Measurements from ENCODE around the gene PACRG. TPM values are rescaled to one million over a fixed set of nuclear protein-coding genes. Genes with fewer than 3 reads are reported as not detected.
A peak's percentile ranks its signal among the peaks of the same experiment; 100 is the strongest.

The PACRG gene
- total RNA-seq, 1 donor from 2014 or later, result 2.4 TPM

DNA sequence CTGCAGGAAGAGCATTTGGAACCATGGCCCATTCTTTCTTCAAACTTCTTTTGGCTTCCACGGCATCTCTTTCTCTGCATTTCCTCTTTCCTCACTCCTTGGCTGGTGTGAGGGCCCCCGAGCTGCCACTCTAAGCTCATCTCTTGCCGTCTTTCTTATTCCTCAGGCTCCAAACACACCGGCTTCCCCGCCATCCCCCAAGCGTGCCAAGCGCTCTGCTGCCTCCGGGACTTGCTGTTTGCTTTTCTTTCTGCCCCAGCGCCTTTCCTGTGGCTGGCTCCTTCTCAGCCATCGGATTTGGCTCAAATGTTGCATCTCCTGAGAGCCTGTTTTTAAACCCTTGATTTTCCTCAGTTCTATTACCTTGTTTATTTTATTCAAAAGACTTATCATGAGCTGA, 172.7 kb downstream of the PACRG start:
- Mint-ChIP-seq H3K4me3 (ENCODE audit: low read depth) (no peak overlapping the region), H3K27me3 (peaks cover 25% of the 10 kb centered on the region), H3K9me3 (ENCODE audit: low read depth) (no peaks in the 10 kb centered on the region), H3K4me1 (ENCODE audit: low read depth) (peaks cover 5% of the 10 kb centered on the region), H3K36me3 (ENCODE audit: insufficient read depth) (no peaks in the 10 kb centered on the region), H3K27ac (no peak overlapping the region)
- DNase-seq (ENCODE audit: low spot score, unreplicated experiment), result no peak
- TF ChIP-seq, protein P1, sequence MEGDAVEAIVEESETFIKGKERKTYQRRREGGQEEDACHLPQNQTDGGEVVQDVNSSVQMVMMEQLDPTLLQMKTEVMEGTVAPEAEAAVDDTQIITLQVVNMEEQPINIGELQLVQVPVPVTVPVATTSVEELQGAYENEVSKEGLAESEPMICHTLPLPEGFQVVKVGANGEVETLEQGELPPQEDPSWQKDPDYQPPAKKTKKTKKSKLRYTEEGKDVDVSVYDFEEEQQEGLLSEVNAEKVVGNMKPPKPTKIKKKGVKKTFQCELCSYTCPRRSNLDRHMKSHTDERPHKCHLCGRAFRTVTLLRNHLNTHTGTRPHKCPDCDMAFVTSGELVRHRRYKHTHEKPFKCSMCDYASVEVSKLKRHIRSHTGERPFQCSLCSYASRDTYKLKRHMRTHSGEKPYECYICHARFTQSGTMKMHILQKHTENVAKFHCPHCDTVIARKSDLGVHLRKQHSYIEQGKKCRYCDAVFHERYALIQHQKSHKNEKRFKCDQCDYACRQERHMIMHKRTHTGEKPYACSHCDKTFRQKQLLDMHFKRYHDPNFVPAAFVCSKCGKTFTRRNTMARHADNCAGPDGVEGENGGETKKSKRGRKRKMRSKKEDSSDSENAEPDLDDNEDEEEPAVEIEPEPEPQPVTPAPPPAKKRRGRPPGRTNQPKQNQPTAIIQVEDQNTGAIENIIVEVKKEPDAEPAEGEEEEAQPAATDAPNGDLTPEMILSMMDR (IDR thresholded peaks at IDR 0.05; ENCODE audit: unreplicated experiment), result no peak

DNA sequence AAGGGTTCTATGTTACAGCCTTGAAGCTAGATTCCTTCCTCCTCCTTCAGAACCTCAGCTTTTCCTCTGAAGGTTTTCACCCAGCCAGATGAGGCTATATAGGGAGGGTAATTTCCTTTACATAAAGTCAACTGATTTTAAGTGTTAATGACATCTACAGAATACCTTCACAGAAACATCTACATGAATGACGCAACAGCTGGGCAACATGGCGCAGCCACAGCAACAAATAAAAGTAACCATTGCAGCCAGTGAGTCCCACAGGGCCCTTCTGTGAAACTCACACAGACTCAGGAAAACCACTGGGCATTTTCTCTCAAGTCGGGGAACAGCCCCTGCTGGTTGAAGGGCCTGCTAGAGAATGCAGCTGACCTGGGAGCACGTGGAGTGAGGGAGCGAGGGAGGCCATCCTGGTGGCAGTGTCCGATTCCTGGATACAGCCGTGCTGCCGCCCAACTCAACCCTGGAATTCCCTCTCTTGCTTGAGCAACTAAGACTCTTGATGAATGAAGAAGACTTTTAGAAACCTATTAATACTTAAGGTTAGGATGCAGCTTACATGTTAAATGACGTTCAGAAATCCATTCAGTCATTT, 176.4 kb downstream of the PACRG start:
- Mint-ChIP-seq H3K4me3 (ENCODE audit: low read depth) (no peak overlapping the region), H3K27me3 (peaks cover 19% of the 10 kb centered on the region), H3K27ac (no peak overlapping the region), H3K4me1 (ENCODE audit: low read depth) (no peaks in the 10 kb centered on the region), H3K36me3 (ENCODE audit: insufficient read depth) (no peaks in the 10 kb centered on the region), H3K9me3 (ENCODE audit: low read depth) (no peaks in the 10 kb centered on the region)
- TF ChIP-seq, protein P1 (IDR thresholded peaks at IDR 0.05; ENCODE audit: unreplicated experiment), result no peak
- DNase-seq (ENCODE audit: low spot score, unreplicated experiment), result no peak

DNA sequence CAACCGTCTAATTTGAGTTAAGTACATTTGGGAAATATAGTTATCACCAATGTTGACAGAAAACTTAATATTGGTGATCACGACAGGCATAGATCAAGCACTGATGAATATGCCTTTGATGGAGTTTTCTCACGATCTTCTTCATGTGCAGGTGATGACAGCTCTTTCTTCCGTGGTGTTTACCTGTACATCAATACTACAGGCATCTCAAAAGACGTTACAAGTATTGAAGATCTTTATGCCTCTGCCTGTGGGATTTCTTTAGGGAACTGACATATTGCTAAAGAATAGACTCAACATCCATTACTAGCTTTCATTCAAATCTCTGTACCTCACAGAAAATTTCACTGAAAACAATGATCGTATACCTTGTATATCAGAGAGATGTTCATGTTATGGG, 178.7 kb downstream of the PACRG start:
- Mint-ChIP-seq H3K27me3 (peaks cover 7% of the 10 kb centered on the region), H3K27ac (no peak overlapping the region), H3K9me3 (ENCODE audit: low read depth) (no peaks in the 10 kb centered on the region), H3K4me1 (ENCODE audit: low read depth) (no peaks in the 10 kb centered on the region), H3K36me3 (ENCODE audit: insufficient read depth) (no peaks in the 10 kb centered on the region), H3K4me3 (ENCODE audit: low read depth) (no peak overlapping the region)
- DNase-seq (ENCODE audit: low spot score, unreplicated experiment), result no peak
- TF ChIP-seq, protein P1 (IDR thresholded peaks at IDR 0.05; ENCODE audit: unreplicated experiment), result no peak

DNA sequence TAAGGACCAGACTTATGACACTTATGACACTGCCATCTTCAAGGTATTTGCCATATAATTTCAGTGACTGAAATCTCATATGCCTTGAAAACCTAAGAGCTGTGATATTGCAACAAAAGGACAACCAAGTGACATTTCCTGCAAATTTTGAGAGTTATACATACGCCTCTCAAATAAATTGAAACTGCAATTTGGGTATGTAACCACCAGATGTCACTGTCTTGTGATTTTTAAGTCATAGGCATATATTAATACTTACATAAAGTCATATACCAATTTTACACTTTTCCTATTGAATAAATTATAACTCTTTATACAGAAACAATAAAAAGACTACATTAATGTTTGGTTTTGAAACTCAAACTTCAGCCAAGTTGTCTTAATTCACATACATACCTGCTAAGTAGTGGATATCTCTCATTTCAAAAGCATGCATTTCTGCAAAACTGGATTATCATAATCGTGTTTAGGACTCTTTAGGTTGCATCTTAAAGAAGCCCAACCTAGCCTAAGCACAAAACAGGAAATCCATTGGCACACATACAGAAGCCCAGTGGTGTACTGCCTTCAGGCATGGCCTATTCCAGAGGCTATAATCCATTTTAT, 180.2 kb downstream of the PACRG start:
- Mint-ChIP-seq H3K9me3 (ENCODE audit: low read depth) (no peaks in the 10 kb centered on the region), H3K4me1 (ENCODE audit: low read depth) (no peaks in the 10 kb centered on the region), H3K27ac (no peak overlapping the region), H3K4me3 (ENCODE audit: low read depth) (no peak overlapping the region), H3K36me3 (ENCODE audit: insufficient read depth) (no peaks in the 10 kb centered on the region), H3K27me3 (peaks cover 7% of the 10 kb centered on the region)
- TF ChIP-seq, protein P1 (IDR thresholded peaks at IDR 0.05; ENCODE audit: unreplicated experiment), result peak; percentile 58
- no peak for DNase-seq (ENCODE audit: low spot score, unreplicated experiment)

DNA sequence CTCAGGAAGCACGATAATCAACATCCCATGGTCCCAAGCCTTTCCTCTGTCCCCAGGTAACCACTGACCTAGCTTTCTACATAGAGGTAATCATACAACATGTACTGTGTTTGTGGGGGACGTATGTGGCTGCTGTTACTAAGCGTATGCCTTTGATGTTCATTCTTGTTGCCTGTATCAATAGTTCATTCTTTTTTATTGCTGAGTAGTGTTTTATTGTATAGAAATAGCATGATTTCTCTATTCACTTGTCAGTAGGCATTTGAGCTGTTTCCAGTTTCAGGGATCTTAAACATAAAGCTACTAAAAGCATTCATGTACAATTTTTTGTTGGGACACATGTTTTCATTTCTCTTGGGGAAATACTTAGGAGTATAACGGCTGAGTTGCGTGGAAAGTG, 185.4 kb downstream of the PACRG start:
- no peak overlapping the region for H3K27ac Mint-ChIP-seq
- TF ChIP-seq, protein P1 (IDR thresholded peaks at IDR 0.05; ENCODE audit: unreplicated experiment), result no peak
- H3K4me3 Mint-ChIP-seq (ENCODE audit: low read depth), result no peak overlapping the region
- H3K4me1 Mint-ChIP-seq (ENCODE audit: low read depth), result no peaks in the 10 kb centered on the region
- H3K36me3 Mint-ChIP-seq (ENCODE audit: insufficient read depth), result no peaks in the 10 kb centered on the region
- peaks cover 3% of the 10 kb centered on the region for H3K9me3 Mint-ChIP-seq (ENCODE audit: low read depth)
- no peak for DNase-seq (ENCODE audit: low spot score, unreplicated experiment)
- H3K27me3 Mint-ChIP-seq, result no peaks in the 10 kb centered on the region

Data from progenitor cell of endocrine pancreas (in vitro differentiated cells).